Muscle of leg (tissue), 11 donors: ENCODE results near the gene DNAJB13. TPM values are rescaled to one million over a fixed set of nuclear protein-coding genes. Genes with fewer than 3 reads are reported as not detected.

Source experiments
- DNase-seq: peaks from one replicate; pipeline ENCODE4 v3.0.0; 2013
- H3K27ac ChIP-seq: one replicate; pipeline ENCODE4 v1.5.1; 2013; ENCODE audit warnings: mild to moderate bottlenecking, low read length, control low read depth
- H3K27me3 ChIP-seq: one replicate; pipeline ENCODE4 v1.6.1; 2013; ENCODE audit warnings: low read length; ENCODE audit not compliant: control insufficient read depth, insufficient read depth
- H3K36me3 ChIP-seq: one replicate; pipeline ENCODE4 v1.6.1; 2013; ENCODE audit warnings: low read length; ENCODE audit not compliant: control insufficient read depth, insufficient read depth
- H3K4me1 ChIP-seq: one replicate; pipeline ENCODE4 v1.6.1; 2013; ENCODE audit warnings: low read length; ENCODE audit not compliant: control insufficient read depth, insufficient read depth
- H3K4me3 ChIP-seq: one replicate; pipeline ENCODE4 v1.5.1; 2013; ENCODE audit warnings: low read length, control low read depth
- H3K9me3 ChIP-seq: replicated peaks from 2 replicates; pipeline ENCODE4 v1.6.1; 2013; ENCODE audit warnings: low read depth, low read length; ENCODE audit not compliant: control insufficient read depth
- WGBS: methylation state at CpG from one replicate; pipeline ENCODE4 v1.1.5; 2013; ENCODE audit warnings: missing lambda C conversion rate; ENCODE audit not compliant: insufficient coverage; 5-methylcytosine and 5-hydroxymethylcytosine counted together
- polyA plus RNA-seq, 8 donors: library from polyadenylated mRNA; unstranded; fragments of 120-200 nt; gene quantifications; one replicate each; pipeline versions ENCODE4 v1.2.1 to v1.2.3, GENCODE V29; 2013; ENCODE audit warnings: inconsistent platforms in 1 of 8, low replicate concordance in 1 of 8; ENCODE audit not compliant: insufficient read length in 8 of 8, insufficient read depth in 1 of 8
- total RNA-seq: library from RNA; stranded (reverse); fragments of 120-200 nt; gene quantifications from one replicate; pipeline ENCODE4 v1.2.4, GENCODE V29; 2013

Gene DNAJB13
- total and polyA plus RNA-seq, 9 donors = 0.18 to 0.80 (median 0.38) TPM

DNA sequence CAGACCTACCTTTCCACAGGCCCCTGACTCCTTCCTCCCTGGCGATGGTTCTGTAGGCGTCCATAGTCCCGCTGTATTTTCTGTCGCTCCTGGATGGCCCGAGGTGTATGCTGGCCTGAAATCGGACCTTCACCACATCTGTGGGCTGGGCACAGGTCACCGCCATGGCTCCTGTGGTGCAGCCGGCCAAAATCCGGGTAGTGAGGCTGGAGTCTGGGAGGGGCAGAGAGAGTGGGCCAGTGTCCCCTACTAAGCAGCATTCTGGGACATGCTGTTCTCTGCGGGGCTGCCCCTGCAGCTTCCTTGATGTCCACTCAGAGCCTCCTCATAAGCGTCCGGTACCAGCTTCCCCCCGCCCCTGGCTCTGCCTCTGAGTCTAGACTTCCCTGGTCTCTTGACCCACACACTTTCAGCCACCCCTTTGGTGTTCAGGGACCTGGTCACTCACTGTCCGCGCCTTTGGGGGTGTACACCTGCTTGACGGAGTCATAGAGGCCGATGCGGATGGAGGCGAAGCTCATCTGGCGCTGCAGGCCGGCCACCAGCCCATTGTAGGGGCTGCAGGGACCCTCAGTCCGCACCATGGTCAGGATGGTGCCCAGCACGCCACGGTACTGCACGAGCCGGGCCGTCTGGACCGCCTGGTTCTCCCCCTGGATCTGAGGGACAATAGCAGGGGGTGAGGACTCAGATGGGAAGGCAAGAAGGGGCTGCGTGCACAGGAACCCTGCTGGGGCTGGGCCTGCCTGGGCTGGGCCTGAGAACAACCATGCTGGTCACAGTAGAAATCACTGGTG lies 55.1 kb downstream of the DNAJB13 start:
- H3K36me3 ChIP-seq = peaks cover 45% of the 10 kb centered on the region
- 93% methylated on average over 27 of the region's 29 CpGs for WGBS

GRCh38 chr11:74006743-74007304 lies 56.0 kb downstream of the DNAJB13 start:
- H3K4me1 ChIP-seq = peaks cover 16% of the 10 kb centered on the region
- 66% methylated on average over 3 of the region's 7 CpGs for WGBS
- H3K4me3 ChIP-seq = no peak overlapping the region
- H3K27me3 ChIP-seq = no peaks in the 10 kb centered on the region
- no peak overlapping the region for H3K27ac ChIP-seq
- no peak for DNase-seq
- H3K36me3 ChIP-seq = peaks cover 42% of the 10 kb centered on the region
- H3K9me3 ChIP-seq = no peaks in the 10 kb centered on the region

More for the DNA sequence above, 55.1 kb downstream of the DNAJB13 start:
- no peak for DNase-seq
- no peaks in the 10 kb centered on the region for H3K27me3 ChIP-seq
- H3K4me3 ChIP-seq = no peak overlapping the region
- no peak overlapping the region for H3K27ac ChIP-seq
- H3K9me3 ChIP-seq = no peaks in the 10 kb centered on the region
- peaks cover 18% of the 10 kb centered on the region for H3K4me1 ChIP-seq

DNA sequence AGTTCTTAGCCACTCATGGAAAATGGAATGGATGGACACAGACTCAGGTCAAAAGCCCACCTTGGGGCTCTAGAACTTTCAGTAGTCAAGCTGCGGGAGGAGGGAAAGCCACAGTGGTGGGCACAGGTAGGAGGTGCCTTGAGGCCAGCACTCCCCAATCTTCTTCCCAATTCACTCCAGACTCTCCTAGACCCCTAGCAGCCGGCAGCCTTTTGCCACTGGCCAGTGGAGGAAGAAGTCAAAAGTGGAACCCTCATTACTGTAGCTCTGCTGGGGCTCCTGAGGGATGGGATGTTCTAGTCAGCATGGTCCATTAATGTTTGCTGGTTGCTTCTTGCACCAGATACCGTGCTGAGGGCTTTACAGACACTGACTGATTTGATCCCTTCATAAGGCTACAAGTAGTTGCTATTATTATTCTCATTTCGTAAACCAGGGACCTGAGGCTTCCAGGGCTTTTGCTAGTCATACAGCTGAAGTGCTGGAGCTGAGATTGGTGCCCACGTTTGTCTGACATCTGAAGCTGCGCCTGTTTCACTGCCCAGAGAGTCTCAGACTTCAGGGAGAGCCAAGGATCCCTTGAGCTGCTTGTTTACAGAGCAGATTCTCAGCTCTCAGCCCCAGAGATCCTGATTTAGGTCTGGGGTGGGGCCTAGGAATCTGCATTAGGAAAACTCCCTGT lies 57.0 kb downstream of the DNAJB13 start:
- Histone ChIP-seq H3K36me3 (peaks cover 39% of the 10 kb centered on the region), H3K27me3 (no peaks in the 10 kb centered on the region), H3K4me3 (no peak overlapping the region), H3K9me3 (no peaks in the 10 kb centered on the region), H3K27ac (no peak overlapping the region), H3K4me1 (peaks cover 16% of the 10 kb centered on the region)
- DNase-seq = no peak
- WGBS = 83% methylated on average over 4 of the region's 6 CpGs

DNA sequence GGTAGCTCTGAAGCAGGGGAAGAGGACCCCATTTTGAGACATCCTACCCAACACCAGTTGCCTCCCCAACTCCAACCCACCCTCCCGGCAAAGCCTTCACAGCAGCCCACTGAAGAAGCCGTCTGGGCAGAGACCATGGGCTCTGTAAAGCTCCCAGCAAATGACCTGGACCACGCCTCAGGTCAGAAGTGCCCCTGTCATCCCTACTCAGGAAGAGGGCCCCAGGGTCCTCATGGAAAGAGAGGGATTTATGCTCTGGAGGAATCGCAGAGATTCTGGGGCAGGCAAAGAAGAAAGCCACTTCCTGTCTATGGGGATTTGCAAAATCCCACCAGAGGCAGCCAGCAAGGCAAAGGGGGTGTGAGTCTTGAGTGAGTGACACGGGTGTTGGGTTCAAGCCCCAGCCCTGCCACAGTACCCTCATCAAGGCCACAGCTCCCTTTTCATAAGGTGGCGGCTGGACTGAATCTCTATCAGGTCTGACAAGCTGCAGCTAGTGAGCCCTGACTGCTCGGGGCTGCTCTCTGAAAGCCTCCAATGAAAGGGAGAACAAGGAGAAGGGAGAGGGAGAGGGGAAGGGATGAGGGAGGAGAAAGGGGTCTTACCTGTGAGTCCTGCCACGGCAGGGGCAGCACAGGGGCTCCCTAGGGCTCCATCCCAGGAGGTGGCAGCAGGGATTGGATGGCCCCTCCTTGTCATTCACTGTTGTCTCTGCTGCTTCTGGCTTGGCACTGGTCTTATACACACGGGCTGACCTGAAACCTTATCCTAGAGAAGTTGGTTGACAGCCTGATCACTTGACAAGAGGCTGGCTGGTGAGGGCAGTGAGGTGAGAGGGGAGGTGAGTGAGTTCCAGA lies 57.8 kb downstream of the DNAJB13 start, which contains the start of gene UCP3:
TSS of gene UCP3 (minus strand) at position 713 of the 857 bp plus-strand sequence. CDS start 2,043 bp downstream, outside the sequence.
- H3K9me3 ChIP-seq = no peaks in the 10 kb centered on the region
- DNase-seq = peak; percentile 35
- no peak within 1 kb of the TSS for H3K4me3 ChIP-seq
- H3K36me3 ChIP-seq = peaks cover 39% of the 10 kb centered on the region
- no peaks in the 10 kb centered on the region for H3K27me3 ChIP-seq
- WGBS = 55% methylated on average over 3 of the region's 9 CpGs
- H3K4me1 ChIP-seq = peaks cover 16% of the 10 kb centered on the region
- H3K27ac ChIP-seq = peak within 1 kb of the TSS; percentile 20

GRCh38 chr11:74009230-74009547 lies 58.4 kb downstream of the DNAJB13 start:
- Histone ChIP-seq H3K4me3 (no peak overlapping the region), H3K4me1 (peaks cover 16% of the 10 kb centered on the region), H3K27me3 (no peaks in the 10 kb centered on the region), H3K36me3 (peaks cover 39% of the 10 kb centered on the region), H3K27ac (peak overlapping the region; percentile 13), H3K9me3 (no peaks in the 10 kb centered on the region)
- WGBS = no CpG with 5 or more reads among the region's 3 CpGs
- DNase-seq = no peak

- H3K9me3 ChIP-seq = no peaks in the 10 kb centered on the region
- 100% methylated on average over 1 of the region's 5 CpGs for WGBS
- peaks cover 42% of the 10 kb centered on the region for H3K36me3 ChIP-seq
- no peak overlapping the region for H3K4me3 ChIP-seq
- DNase-seq = no peak
- H3K4me1 ChIP-seq = peaks cover 12% of the 10 kb centered on the region
- no peak overlapping the region for H3K27ac ChIP-seq
- no peaks in the 10 kb centered on the region for H3K27me3 ChIP-seq
Measured at GRCh38 chr11:74009675-74010305, 59.0 kb downstream of the DNAJB13 start.

DNA sequence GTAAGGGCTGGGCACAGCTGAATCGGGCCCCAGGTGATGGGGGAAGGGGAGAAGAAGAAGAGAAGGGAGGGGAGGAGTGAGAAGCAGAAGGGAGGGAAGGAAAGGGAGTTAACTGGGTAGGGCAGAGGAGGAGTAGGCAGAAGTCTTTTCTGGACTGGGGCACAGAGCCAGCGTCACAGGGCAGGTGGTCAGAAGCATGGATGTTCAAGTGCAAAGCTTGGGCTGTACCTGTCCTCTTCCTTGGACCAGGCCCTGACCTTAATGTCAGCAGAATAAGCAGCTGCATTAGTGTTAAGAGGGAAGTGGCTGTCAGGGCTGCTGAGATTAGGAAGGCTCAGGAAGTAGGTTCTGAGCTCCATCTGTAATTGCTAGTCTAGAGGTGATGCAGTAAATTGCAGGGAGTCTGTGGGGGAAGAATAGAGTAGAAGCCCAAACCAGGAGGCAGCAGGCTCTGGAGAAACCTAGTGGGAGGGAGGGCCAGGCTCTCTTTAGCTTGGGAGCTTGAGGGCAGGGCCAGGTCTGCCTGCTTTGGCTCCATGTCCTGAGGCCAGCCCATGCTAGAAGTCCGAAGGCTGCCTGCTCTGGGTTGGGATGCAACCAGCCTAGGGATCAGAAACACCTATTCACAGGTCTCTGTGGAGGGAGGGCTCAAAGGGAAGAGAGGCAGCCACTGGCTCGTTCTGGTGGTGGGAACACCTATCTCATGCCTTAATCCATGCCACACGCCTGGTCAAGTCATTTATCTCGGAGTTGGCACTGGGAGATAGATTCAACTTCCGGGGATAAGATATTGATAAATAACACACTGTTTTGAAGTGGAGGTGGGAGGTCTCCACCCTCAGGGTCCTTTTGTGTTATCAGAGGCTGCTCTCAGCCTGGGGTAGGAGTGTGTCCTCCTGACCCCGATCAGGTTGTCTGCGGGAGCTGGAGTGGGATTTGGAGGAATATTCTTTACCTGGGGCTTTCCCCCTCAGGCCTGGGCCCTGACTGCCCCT lies 59.8 kb downstream of the DNAJB13 start:
- no peaks in the 10 kb centered on the region for H3K9me3 ChIP-seq
- H3K27ac ChIP-seq = no peak overlapping the region
- H3K4me1 ChIP-seq = peaks cover 12% of the 10 kb centered on the region

DNA sequence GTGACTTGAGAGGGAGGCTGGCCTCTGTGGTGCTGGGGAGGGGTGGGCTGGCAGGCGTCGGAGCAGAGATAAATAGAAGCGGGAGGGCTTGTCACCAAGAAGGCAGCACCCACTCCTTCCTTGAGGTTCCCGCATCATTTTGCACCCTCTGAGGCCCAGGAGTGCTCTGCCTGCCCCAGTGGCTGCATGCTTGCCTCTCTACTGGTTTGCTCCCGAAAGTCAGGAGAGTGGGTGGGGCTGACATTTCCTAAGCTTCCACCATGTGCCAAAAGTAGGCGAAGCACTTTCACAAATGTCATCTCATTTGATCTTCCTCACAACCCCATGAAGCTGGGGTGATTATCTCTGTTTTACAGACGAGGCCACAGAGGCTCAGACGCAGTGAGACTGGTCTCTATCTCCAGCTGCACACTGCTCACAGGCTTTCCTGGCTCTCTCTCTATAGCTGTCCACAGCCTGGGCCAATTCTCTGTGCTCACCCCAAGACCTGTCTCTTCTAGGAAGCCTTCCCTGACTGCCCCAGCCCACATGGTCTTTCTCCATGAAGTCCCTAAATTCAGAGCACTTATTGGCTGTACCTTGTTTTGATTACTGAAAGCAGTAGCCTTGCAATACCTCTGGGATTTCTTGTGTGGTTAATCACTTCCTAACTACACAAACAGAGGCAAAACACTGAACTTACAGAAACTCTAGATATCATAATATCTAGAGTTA lies 60.7 kb downstream of the DNAJB13 start:
- DNase-seq = peak; percentile 17
- Histone ChIP-seq H3K4me3 (no peak overlapping the region), H3K36me3 (peaks cover 45% of the 10 kb centered on the region), H3K4me1 (peaks cover 12% of the 10 kb centered on the region), H3K27ac (no peak overlapping the region), H3K9me3 (no peaks in the 10 kb centered on the region), H3K27me3 (no peaks in the 10 kb centered on the region)
- 59% methylated on average over 6 of the region's 8 CpGs for WGBS

More for the DNA sequence above, 59.8 kb downstream of the DNAJB13 start:
- no peak for DNase-seq
- H3K4me3 ChIP-seq = no peak overlapping the region
- H3K36me3 ChIP-seq = peaks cover 41% of the 10 kb centered on the region
- WGBS = 69% methylated on average over 3 of the region's 9 CpGs
- no peaks in the 10 kb centered on the region for H3K27me3 ChIP-seq
